CD4-positive, alpha-beta T cell treated with Interleukin-12 subunit alpha and Interleukin-12 subunit beta, for 1 hour (primary cell): ENCODE measurements around the gene CTRB2.
"Not testable (repeated sequence)": the region's sequence is repeated elsewhere in the genome, so short reads cannot be mapped to it uniquely, and the experiment has no call there.

Experiments used
- DNase-seq: peaks from one replicate; pipeline ENCODE4 v3.0.0-alpha.2; 2020

CTRB2 gene

GRCh38 chr16:75241955-75242354 lies 35.0 kb upstream of the CTRB2 start:
- DNase-seq, result no peak

DNA sequence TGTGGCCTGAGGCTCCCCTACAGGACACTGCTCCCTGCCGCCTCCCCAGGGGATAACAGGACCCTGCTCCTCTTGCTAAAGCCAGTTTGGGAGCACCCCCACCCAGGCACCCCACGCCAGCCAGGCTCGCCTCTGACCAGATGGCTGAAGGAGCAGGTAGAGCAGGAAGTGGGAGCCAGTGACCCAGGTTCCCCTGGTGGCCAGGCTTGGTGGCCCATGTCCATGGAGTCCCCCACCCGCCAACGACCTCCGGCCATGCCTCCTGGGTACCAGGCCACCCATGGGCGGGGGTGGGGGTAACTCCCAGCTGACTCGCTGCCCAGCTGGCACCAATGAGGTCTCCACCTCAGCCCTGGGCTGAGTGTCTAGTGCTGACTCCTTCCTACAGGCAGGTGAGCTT lies 34.5 kb upstream of the CTRB2 start:
- DNase-seq, result no peak

DNA sequence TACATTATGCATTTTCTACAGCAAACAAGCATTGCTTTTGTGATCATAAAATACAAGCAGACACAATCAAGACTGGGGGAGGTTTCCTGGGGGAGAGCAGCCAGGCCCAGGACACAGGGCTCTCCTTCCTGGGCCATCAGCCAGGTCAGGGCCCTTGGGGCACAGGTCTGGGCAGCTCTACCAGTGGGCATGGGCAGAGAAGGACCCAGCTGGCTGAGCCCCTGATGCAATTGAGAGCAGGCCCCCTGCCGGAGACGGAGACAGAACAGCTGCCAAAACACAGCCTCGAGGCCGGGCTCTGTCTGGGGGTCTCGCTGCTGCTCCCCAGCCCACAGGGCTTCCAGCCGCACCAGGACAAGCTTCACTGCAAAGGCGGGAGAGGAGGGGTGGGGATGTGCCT lies 33.7 kb upstream of the CTRB2 start:
- DNase-seq, result not testable (repeated sequence)

DNA sequence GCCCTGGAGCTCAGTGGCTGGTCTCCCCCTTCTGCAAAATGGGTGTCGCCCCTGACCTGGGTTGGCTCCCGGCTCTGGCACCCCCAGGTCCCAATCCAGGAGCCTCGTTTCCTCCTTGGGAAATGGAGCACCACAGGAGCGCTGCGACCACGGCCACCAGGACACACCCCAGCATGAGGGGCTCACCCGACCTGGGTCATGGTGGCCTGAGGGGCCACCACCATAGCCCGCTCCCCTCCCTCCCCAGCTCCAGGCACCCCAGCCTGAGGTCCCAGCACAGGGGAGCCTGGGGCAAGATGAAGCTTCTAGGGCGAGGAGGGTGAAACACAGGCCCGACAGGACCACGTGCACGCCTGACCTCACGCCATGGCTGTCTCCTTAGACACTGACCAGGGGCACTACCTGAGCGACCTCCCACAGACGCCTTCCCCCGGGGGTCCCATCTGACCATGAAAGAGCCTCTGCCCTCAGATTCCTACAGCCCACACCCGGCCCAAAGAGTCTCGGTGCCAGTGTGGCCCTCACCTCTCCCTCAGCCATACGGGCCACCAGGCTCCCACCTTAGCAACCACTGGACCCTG lies 32.7 kb upstream of the CTRB2 start:
- no peak for DNase-seq

- no peak for DNase-seq
Observed at GRCh38 chr16:75238853-75239541, 32.0 kb upstream of the CTRB2 start.

- no peak for DNase-seq
Observed at GRCh38 chr16:75238132-75238852, 31.3 kb upstream of the CTRB2 start.

- DNase-seq, result no peak
Observed at GRCh38 chr16:75237398-75238131, 30.6 kb upstream of the CTRB2 start.

- DNase-seq, result no peak
Observed at GRCh38 chr16:75236736-75237397, 29.9 kb upstream of the CTRB2 start.

GRCh38 chr16:75236232-75236631 lies 29.3 kb upstream of the CTRB2 start:
- DNase-seq, result no peak

- no peak for DNase-seq
Observed at GRCh38 chr16:75235721-75236193, 28.8 kb upstream of the CTRB2 start.

DNA sequence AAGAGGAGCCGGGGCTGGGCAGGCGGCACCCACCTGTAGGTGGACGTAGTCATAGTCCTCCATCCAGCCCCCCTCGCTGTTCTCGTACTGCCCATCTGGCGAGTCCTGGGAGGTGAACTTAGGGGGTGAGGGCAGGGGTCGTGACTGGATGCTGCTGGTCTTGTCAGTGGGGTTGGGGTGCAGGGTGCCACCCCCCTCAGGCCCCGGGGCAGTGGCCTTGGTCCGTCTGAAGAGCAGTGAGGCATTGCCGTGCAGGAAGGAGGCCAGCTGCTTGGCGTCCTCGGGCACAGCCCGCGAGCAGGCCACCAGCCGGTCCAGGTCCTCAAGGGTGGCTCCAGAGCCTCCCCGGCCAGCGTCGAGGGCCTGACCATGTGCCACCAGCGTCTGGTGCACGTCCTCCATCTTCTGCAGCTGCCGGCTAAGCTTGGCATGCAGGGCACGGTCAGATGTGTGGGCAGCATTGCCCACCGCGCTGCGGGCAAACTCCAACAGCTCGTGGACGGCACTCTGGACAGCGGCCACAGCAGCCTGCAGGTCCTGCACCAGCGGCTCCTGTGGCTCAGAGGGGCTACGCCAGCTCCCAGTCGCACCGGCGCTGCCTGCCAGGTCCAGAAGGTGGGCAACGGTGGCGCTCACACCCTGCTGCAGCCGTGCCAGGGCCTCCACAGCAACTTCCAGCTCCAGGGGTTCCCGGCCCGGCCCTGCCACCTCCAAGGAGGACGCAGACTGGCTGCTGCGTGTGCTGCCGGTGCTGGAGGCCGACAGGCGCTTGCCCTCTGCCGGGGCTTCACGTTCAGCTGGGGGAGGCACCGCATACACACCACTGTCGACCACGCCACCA lies 28.1 kb upstream of the CTRB2 start:
- no peak for DNase-seq

DNA sequence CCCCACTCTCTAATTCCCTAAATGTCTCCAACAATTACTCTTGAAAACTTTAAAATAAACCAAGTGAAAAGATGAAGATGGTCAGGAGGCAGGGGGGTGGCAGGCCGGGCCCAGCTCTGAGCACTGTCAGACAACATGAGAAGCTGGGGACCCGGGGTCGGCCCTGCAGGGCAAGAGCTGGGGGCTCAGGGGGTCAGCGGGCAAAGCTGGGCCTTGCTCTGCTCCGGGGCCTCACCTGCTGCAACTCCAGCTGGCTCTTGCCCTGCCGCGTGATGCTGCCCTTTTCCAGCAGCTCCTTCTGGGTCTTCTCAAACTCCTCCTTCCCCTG lies 26.6 kb upstream of the CTRB2 start:
- DNase-seq, result no peak

GRCh38 chr16:75231570-75231969 lies 24.6 kb upstream of the CTRB2 start:
- DNase-seq, result no peak

DNA sequence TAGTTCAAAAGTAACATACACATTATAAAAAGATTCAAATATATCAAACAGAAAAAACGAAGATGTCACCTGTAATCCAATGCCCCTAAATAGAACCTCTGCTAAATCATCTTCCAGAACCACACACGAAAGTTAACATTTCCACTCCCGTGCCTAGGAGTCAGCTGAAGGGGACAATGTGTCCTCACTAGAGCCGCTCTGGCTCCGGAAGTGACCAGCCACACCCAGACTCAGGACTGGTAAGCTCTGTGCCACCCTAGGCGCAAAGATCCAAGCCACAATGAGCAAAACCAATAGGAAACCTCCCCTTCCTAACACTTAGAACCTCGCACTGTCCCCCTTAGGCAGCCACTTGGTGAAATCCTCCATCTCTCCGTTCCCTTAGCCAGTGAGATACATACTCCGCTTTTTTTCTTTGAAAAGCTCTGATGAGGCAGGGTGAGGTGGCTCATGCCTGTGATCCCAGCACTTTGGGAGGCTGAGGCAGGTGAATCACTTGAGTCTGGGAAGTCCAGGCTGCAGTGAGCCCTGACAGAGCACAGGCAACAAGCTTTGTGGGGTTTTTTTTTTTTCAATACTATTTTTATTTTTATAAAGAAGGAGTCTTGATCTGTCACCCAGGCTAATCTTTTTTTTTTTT lies 23.6 kb upstream of the CTRB2 start:
- DNase-seq, result no peak

DNA sequence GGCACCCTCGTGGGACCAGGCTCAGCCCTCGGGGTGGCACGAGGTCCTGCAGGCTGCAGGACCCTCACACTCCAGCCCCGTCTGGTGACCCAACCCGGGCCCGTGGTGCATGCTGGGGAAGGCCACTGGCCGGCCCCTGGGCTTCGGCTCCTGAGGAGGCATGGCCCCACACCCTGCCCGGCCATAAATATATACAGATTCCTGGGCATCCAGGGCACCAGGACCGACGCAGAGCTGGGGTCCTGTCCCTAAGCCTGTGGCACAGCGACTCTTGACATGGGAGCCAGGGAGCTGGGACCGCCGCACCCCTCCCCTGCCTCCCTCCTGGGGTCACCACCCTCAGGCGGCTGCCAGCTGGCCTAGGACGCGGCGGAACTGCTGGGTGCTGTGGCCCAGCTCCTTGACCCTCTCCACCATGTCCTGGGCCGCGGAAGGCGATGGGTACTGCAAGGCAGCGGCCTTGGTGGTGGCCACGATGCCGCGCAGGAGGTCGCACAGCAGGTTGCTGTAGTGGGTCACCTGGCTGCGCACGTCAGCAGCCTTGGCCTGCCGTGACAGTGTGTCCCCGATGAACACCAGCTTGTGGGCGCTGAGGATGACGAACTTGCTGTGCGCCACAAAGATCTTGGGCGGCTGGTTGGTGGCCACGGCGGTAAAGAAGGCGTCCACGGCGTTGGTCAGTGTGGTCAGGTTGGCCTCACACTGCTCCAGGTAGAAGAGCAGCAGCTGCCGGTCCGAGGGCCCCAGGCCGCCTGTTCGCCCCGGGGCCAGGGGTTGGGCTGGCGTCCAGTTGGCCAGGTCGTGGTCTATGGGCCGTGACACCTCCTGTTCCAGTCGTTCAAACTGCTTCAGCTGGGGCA lies 22.4 kb upstream of the CTRB2 start:
- no peak for DNase-seq

DNA sequence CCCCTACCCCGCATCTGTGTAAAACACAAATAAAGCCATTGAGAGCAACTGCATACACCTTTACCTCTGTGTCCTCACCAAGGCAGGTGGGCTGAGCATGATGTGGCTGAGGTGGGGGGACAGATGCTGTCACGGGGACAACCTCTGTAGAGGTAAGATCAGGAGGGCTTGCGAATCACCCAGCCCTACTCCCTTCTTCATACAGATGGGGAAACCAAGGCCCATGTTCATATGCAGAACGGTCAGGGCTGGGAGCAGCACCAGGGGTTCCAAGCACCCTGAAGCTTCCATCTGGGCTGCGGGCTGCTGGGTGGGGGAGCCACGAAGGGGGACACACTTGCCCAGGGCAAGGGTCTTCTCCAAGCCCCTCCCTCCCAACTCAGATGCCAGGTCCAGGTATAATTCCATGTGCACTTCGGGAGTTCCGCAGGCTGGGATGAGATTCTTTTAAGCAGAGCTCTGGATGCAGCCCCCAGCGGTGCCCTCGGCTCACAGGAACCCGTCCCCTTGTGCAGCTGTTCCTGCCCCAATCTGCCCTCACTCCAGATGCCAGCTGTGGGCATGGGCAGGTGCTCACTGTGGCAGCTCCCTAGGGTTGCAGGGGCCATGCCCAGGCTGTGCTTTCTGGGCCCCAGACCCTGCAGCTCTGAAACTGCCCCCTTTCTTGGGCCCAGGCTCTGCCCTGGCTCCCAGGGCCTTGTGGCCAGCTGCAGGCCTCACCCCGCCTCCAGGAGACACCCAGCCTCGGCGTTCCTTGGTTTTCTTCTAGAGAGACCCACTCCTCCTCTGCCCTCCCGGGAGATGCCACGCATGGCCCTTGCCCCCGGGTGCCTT lies 21.4 kb upstream of the CTRB2 start:
- no peak for DNase-seq

GRCh38 chr16:75227361-75228142 lies 20.6 kb upstream of the CTRB2 start:
- DNase-seq, result no peak

DNA sequence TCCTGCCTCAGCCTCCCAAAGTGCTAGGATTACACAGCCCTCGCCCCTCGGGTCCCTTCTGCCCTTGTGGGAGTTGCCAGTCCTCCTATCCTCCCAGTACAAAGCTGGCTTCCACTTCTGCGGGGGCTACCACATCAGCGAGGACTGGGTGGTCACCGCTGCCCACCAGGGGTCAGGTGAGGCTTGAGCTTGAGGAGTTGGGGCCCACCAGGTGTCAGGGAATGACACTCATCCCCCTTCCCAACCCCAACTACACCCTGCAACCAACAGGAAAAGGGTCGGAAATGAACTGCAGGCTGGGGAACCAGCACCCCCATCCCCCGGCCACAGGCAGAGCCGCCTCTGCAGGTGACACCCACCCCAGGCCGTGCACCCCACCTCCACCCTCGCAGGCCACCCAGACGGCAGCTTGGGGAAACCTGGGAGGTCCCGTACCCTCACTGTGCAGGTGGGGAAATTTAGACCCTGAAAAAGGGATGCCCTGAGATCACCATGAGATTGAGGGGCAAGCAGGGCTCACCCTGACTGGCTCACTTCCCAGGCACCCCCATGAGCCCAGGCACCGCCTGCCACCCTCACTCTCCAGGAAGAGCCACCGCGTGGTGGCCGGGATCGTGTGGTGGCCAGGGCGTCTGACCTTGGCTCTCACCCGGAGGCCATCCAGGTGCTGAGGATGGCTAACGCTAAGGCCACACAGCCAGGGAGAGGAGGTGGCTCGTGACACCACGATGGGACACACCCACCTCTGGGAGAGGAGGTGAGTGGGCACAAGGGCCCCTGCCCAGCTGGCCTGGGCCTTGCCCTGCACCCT lies 19.8 kb upstream of the CTRB2 start:
- no peak for DNase-seq
